Motor neuron (in vitro differentiated cells): ENCODE measurements around the gene CCR6. TPM values are rescaled to one million over a fixed set of nuclear protein-coding genes. Genes with fewer than 3 reads are reported as not detected.

ENCODE experiments used
- ATAC-seq, 8 experiments: fragments of 200-7000 bp; cut with Tn5 transposase; replicated peaks in 6 of 8; 2 replicates each; pipeline ENCODE4 v1.8.0; 2021; ENCODE audit warnings: mild to moderate bottlenecking in 8 of 8, moderate library complexity in 8 of 8
- H3K27ac ChIP-seq, 2 donors: fragments of 250-450 bp; sonication (Bioruptor Pico); 2 replicates each; pipeline ENCODE4 v1.9.0; 2021; ENCODE audit warnings: antibody characterized with exemption in 2 of 2, mild to moderate bottlenecking in 2 of 2, moderate library complexity in 1 of 2
- H3K4me1 ChIP-seq, 2 donors: fragments of 250-450 bp; sonication (Bioruptor Pico); replicated peaks in 1 of 2; 2 replicates each; pipeline ENCODE4 v1.6.1; 2021; ENCODE audit warnings: antibody characterized with exemption in 2 of 2, mild to moderate bottlenecking in 2 of 2, moderate library complexity in 1 of 2
- H3K4me3 ChIP-seq, 5 donors: fragments of 250-450 bp; sonication (Bioruptor Pico); 2 replicates each; pipeline ENCODE4 v1.9.0; 2021; ENCODE audit warnings: antibody characterized with exemption in 5 of 5, mild to moderate bottlenecking in 5 of 5, moderate library complexity in 4 of 5
- WGBS, 10 experiments: fragments of 450-650 bp; shearing (Covaris generic); methylation state at CpG; one replicate each; pipeline ENCODE4 v1.0.0; 2022; 5-methylcytosine and 5-hydroxymethylcytosine counted together
- in situ Hi-C, 9 experiments: fragments of 400-800 bp; cut with MboI; loops; one replicate each; pipeline ENCODE4 v1.15.0; 2021; ENCODE audit warnings: low sequenced_read_pairs in 9 of 9, low pct_unique_long_range_greater_than_20kb in 2 of 9; ENCODE audit not compliant: unreplicated experiment in 9 of 9
- total RNA-seq, 8 experiments: library from RNA; unstranded; fragments of 300-600 nt; gene quantifications; 2 replicates each; pipeline versions ENCODE4 v1.2.3 to v1.2.4, GENCODE V29; 2022

Gene CCR6
- total RNA-seq, 8 experiments from 2014 or later = 0.08 to 0.28 (median 0.21) TPM; not detected in 5

- in situ Hi-C loops = loop anchor here in 4 of 9 experiments (25.0 kb wide), 2 partner anchors 354 to 379 kb away; no protein-coding TSS in a partner anchor
- Histone ChIP-seq H3K4me3 (no peak overlapping the region), H3K27ac (no peak overlapping the region), H3K4me1 (peaks cover 14 to 19% of the 10 kb centered on the region in 2 donors)
- WGBS, 10 experiments = 0 to 60% (median 27%) methylated on average over 1 to 9 of the region's 10 CpGs; no CpG with 5 or more reads in 2 of the 10 experiments
- ATAC-seq = peak; percentile 57 to 86 (median 73)
Measured at GRCh38 chr6:167140589-167141474, 17.9 kb downstream of the CCR6 start.

GRCh38 chr6:167141667-167142432 is 19.0 kb downstream of the CCR6 start:
- WGBS, 10 experiments = 0 to 65% (median 34%) methylated on average over 1 to 14 of the region's 18 CpGs; no CpG with 5 or more reads in 2 of the 10 experiments
- peak; percentile 58 to 83 (median 75) for ATAC-seq
- Histone ChIP-seq H3K4me1 (peaks cover 17 to 22% of the 10 kb centered on the region in 2 donors), H3K4me3 (no peak overlapping the region), H3K27ac (no peak overlapping the region)
- in situ Hi-C loops = loop anchor here in 4 of 9 experiments (25.0 kb wide), 2 partner anchors 355 to 380 kb away; no protein-coding TSS in a partner anchor

GRCh38 chr6:167142433-167142761 is 19.5 kb downstream of the CCR6 start:
- in situ Hi-C loops = loop anchor here in 4 of 9 experiments (25.0 kb wide), 2 partner anchors 355 to 380 kb away; no protein-coding TSS in a partner anchor
- Histone ChIP-seq H3K27ac (no peak overlapping the region), H3K4me3 (no peak overlapping the region), H3K4me1 (peaks cover 21 to 27% of the 10 kb centered on the region in 2 donors)
- no peak for ATAC-seq
- WGBS, 10 experiments = 0 to 55% (median 31%) methylated on average over 2 to 4 of the region's 4 CpGs; no CpG with 5 or more reads in 2 of the 10 experiments

DNA sequence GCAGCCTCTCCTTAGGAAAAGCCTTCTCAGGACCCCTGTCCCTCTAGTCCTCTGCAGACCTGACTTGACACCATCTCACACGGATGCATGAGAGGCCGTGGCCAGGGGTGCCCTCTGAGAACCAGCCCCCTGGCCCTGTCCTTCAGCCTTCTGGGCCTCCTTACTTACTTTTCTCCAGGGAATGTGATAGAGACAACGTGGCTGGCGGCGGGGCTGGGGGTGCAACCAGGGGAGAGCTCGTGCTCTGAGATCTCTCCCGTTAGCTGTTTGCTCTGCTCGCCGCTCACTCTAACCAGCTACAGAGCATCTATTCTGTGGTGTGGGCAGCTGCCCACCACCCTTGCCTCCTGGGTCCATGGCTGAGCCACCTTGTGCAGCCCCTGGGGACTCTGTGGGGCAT is 20.1 kb downstream of the CCR6 start:
- in situ Hi-C loops = loop anchor here in 4 of 9 experiments (25.0 kb wide), 2 partner anchors 356 to 381 kb away; no protein-coding TSS in a partner anchor
- peaks cover 21 to 27% of the 10 kb centered on the region in 2 donors for H3K4me1 ChIP-seq
- 29 to 96% (median 86%) methylated on average over 3 to 5 of the region's 9 CpGs; no CpG with 5 or more reads in 6 of the 10 experiments for WGBS, 10 experiments
- no peak overlapping the region for H3K4me3 ChIP-seq
- no peak overlapping the region for H3K27ac ChIP-seq
- ATAC-seq = no peak

DNA sequence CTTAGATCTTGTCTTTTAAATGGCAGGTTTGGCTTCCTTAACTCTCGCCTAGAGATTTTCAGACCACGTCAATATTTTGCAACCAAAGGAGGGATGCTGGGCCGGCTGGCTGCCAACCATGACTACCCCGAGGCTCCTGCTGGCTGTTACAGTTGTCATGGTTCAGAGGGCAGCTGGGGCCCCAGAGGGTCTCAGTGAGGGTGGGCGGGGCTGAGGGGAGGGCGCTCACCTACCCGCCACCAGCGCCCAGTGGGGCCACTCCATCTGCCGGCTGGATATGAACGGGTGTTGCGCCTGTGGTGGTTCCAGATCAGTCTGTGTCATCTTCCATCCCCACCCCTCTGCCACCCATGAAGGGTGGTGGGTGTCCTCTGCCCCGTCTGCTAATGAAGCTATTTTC is 22.6 kb downstream of the CCR6 start:
- Histone ChIP-seq H3K27ac (no peak overlapping the region), H3K4me3 (no peak overlapping the region), H3K4me1 (peaks cover 15 to 17% of the 10 kb centered on the region in 2 donors)
- in situ Hi-C loops = loop anchor here in 4 of 9 experiments (25.0 kb wide), 2 partner anchors 358 to 383 kb away; no protein-coding TSS in a partner anchor
- ATAC-seq = no peak
- 90 to 100% (median 96%) methylated on average over 1 to 7 of the region's 12 CpGs; no CpG with 5 or more reads in 7 of the 10 experiments for WGBS, 10 experiments

GRCh38 chr6:167146135-167146534 is 23.2 kb downstream of the CCR6 start:
- Histone ChIP-seq H3K27ac (no peak overlapping the region), H3K4me1 (peaks cover 8 to 10% of the 10 kb centered on the region in 2 donors), H3K4me3 (no peak overlapping the region)
- in situ Hi-C loops = loop anchor here in 4 of 9 experiments (25.0 kb wide), 2 partner anchors 359 to 384 kb away; no protein-coding TSS in a partner anchor
- peak in 2 of 8 experiments; percentile 22 to 28 for ATAC-seq
- 0 to 96% (median 62%) methylated on average over 1 to 15 of the region's 15 CpGs; no CpG with 5 or more reads in 2 of the 10 experiments for WGBS, 10 experiments

DNA sequence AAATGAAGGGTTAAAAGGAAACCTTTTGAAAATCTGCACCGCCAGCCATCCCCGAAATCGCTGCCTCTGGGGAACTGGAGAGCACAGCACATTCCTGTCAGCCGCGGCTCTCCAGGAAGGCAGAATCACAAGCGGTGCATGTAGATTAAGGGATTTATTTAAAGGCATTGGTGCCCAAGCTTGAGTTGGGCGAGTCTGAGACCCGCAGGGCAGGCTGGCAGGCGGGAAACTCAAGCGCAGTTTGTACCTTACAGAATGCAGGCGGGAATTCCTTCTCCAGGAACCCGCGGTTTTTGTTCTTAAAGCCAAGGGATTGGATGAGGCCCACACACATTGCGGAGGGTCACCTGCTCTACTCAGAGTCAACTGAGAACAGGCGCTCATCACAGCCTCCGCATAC is 24.1 kb downstream of the CCR6 start:
- Histone ChIP-seq H3K27ac (no peak overlapping the region), H3K4me3 (no peak overlapping the region), H3K4me1 (peaks cover 7 to 8% of the 10 kb centered on the region in 2 donors)
- in situ Hi-C loops = loop anchor here in 4 of 9 experiments (25.0 kb wide), 2 partner anchors 360 to 385 kb away; no protein-coding TSS in a partner anchor
- 6 to 67% (median 25%) methylated on average over 2 to 14 of the region's 16 CpGs; no CpG with 5 or more reads in 4 of the 10 experiments for WGBS, 10 experiments
- ATAC-seq = peak in 4 of 8 experiments; percentile 35 to 83 (median 42)

DNA sequence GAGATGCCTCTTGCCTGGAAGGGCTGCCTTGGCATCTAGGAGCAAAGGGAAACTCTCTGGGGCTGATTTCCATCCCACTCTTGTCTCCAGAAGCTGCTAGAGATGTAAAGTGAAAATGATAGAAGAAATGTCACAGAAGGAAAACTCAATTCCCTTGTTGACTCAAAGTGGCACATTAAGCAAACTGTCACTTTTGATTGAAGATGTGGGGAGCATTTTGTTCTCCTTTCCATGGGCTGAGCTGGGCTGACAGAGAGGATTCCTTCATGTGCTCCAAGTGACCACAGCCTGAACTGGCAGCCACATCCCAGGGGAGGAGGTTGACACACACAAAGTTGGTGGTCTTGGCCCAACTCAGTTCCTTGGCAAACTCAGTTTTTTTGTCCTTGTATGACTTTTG is 25.1 kb downstream of the CCR6 start:
- Histone ChIP-seq H3K4me1 (peaks cover 7 to 8% of the 10 kb centered on the region in 2 donors), H3K4me3 (no peak overlapping the region), H3K27ac (no peak overlapping the region)
- in situ Hi-C loops = loop anchor here in 4 of 9 experiments (25.0 kb wide), 2 partner anchors 361 to 386 kb away; no protein-coding TSS in a partner anchor
- no peak for ATAC-seq

- in situ Hi-C loops = loop anchor here in 4 of 9 experiments (25.0 kb wide), 2 partner anchors 362 to 387 kb away; no protein-coding TSS in a partner anchor
- Histone ChIP-seq H3K4me3 (no peak overlapping the region), H3K4me1 (peaks cover 7 to 8% of the 10 kb centered on the region in 2 donors), H3K27ac (no peak overlapping the region)
- WGBS, 10 experiments = 33 to 100% (median 84%) methylated on average over 1 to 5 of the region's 5 CpGs; no CpG with 5 or more reads in 1 of the 10 experiments
- no peak for ATAC-seq
Measured at GRCh38 chr6:167148997-167149396, 26.1 kb downstream of the CCR6 start.

DNA sequence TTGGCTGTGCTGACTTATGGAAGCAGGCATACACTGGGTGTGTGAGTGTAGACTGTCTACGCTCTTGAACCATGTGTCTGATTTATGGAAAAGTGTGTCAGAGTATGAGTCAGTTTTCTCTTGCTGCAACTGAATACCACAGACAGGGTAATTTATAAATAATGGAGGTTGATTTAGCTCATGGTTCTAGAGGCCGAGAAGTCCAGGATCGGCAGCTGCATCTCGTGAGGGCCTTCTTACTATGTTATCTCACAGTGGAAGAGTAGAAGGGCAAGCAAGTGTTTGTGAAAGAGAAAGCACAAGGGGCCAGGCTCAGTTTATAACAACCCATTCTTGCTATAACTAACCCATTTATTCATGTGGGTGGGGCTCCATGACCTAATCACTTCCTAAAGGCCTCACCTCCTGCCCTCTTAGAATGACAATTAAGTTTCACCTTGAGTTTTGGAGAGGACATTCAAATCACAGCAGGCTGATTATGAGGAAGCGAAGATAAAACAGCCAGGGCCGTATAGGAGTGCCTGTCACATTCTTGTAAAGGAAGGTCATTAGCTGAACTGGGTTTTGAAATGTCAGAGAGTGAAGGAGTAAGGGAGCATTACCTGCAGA is 28.1 kb downstream of the CCR6 start:
- Histone ChIP-seq H3K4me3 (no peak overlapping the region), H3K27ac (no peak overlapping the region), H3K4me1 (peaks cover 7 to 8% of the 10 kb centered on the region in 2 donors)
- ATAC-seq = peak in 3 of 8 experiments; percentile 41 to 87 (median 83)
- in situ Hi-C loops = no loop called here
- 20 to 100% (median 86%) methylated on average over 2 to 6 of the region's 6 CpGs; no CpG with 5 or more reads in 2 of the 10 experiments for WGBS, 10 experiments

GRCh38 chr6:167151648-167152047 is 28.8 kb downstream of the CCR6 start:
- in situ Hi-C loops = no loop called here
- no peak for ATAC-seq
- H3K4me3 ChIP-seq = no peak overlapping the region
- peaks cover 5 to 7% of the 10 kb centered on the region in 2 donors for H3K4me1 ChIP-seq
- 17 to 100% (median 89%) methylated on average over 1 to 7 of the region's 7 CpGs; no CpG with 5 or more reads in 1 of the 10 experiments for WGBS, 10 experiments
- H3K27ac ChIP-seq = no peak overlapping the region

DNA sequence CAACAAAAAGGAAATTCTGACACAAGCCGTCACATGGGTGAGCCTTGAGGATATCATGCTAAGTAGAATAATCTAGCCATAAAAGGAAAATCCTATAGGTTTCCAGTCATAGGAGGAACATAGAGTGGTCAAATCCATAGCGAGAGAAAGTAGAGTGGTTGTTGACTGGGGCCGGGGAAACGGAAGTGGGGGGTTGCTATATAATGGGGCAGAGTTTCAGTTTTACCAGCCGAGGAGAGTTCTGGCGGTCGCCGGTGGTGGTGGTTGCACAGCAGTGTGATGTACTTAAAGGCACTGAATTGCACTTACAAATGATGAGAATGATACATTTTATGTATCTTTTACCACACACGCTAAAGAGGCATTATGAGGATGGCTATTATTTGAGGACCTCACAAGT is 30.0 kb downstream of the CCR6 start:
- H3K27ac ChIP-seq = no peak overlapping the region
- no peak overlapping the region for H3K4me3 ChIP-seq
- 47 to 100% (median 93%) methylated on average over 1 to 8 of the region's 9 CpGs; no CpG with 5 or more reads in 2 of the 10 experiments for WGBS, 10 experiments
- ATAC-seq = peak in 1 of 8 experiments; percentile 3
- no peaks in the 10 kb centered on the region for H3K4me1 ChIP-seq
- in situ Hi-C loops = no loop called here
